Neuronal stem cell (in vitro differentiated cells): ENCODE measurements around the gene TEX19.
A peak's percentile ranks its signal among the peaks of the same experiment; 100 is the strongest.
"Not testable (repeated sequence)": the region's sequence is repeated elsewhere in the genome, so short reads cannot be mapped to it uniquely, and the experiment has no call there.

Source experiments
- DNase-seq: peaks from one replicate; pipeline ENCODE4 v3.0.0-alpha.2; 2013; ENCODE audit warnings: low spot score
- H2AFZ ChIP-seq: one replicate; pipeline ENCODE4 v1.6.1; 2013; ENCODE audit warnings: mild to moderate bottlenecking, low read length, inconsistent platforms
- H2AK5ac ChIP-seq: 2 replicates; pipeline ENCODE4 v1.6.1; 2013; ENCODE audit warnings: low read depth, mild to moderate bottlenecking, inconsistent platforms, low read length, moderate library complexity, mixed read lengths
- H2BK120ac ChIP-seq: 2 replicates; pipeline ENCODE4 v1.6.1; 2013; ENCODE audit warnings: low read depth, mild to moderate bottlenecking, inconsistent platforms, low read length, moderate library complexity, mixed read lengths
- H2BK12ac ChIP-seq: one replicate; pipeline ENCODE4 v1.6.1; 2013; ENCODE audit warnings: low read length, inconsistent platforms
- H2BK15ac ChIP-seq: 2 replicates; pipeline ENCODE4 v1.6.1; 2013; ENCODE audit warnings: mild to moderate bottlenecking, low read length, inconsistent platforms, mixed read lengths
- H2BK5ac ChIP-seq: one replicate; pipeline ENCODE4 v1.6.1; 2013; ENCODE audit warnings: inconsistent platforms, mild to moderate bottlenecking, low read length, moderate library complexity
- H3K14ac ChIP-seq: one replicate; pipeline ENCODE4 v1.6.1; 2013; ENCODE audit warnings: low read length, inconsistent platforms
- H3K18ac ChIP-seq: 2 replicates; pipeline ENCODE4 v1.6.1; 2013; ENCODE audit warnings: low read length, inconsistent platforms
- H3K23ac ChIP-seq: 2 replicates; pipeline ENCODE4 v1.6.1; 2013; ENCODE audit warnings: low read depth, mild to moderate bottlenecking, mixed read lengths, low read length, inconsistent platforms; ENCODE audit not compliant: poor library complexity
- H3K27ac ChIP-seq: replicated peaks from 3 replicates; pipeline ENCODE4 v1.5.1; 2013; ENCODE audit warnings: low read length, inconsistent platforms
- H3K27me3 ChIP-seq, 3 experiments: 2 replicates each; pipeline ENCODE4 v1.6.1; 2013; ENCODE audit warnings: low read length in 3 of 3, mild to moderate bottlenecking in 2 of 3, inconsistent platforms in 1 of 3, low read depth in 1 of 3, mixed read lengths in 1 of 3, moderate library complexity in 1 of 3; ENCODE audit not compliant: control insufficient read depth in 3 of 3, insufficient read depth in 3 of 3
- H3K36me3 ChIP-seq, 2 donors: replicated peaks in 1 of 2; 2 replicates each; pipeline ENCODE4 v1.6.1; 2013; ENCODE audit warnings: low read length in 2 of 2; ENCODE audit not compliant: control insufficient read depth in 2 of 2, insufficient read depth in 2 of 2
- H3K4ac ChIP-seq: 2 replicates; pipeline ENCODE4 v1.6.1; 2013; ENCODE audit warnings: inconsistent platforms, mild to moderate bottlenecking, low read length, moderate library complexity
- H3K4me1 ChIP-seq, 2 donors: 1 replicate in 1 of 2; 2 replicates in 1 of 2; pipeline ENCODE4 v1.6.1; 2013; ENCODE audit warnings: low read length in 2 of 2, low read depth in 1 of 2; ENCODE audit not compliant: control insufficient read depth in 2 of 2, insufficient read depth in 1 of 2
- H3K4me2 ChIP-seq: one replicate; pipeline ENCODE4 v1.6.1; 2013; ENCODE audit warnings: mild to moderate bottlenecking, low read length, inconsistent platforms; ENCODE audit not compliant: insufficient read depth, poor library complexity, severe bottlenecking
- H3K4me3 ChIP-seq, 2 donors: 2 replicates each; pipeline ENCODE4 v1.5.1; 2013; ENCODE audit warnings: low read length in 2 of 2, mild to moderate bottlenecking in 2 of 2, inconsistent platforms in 1 of 2, moderate library complexity in 1 of 2
- H3K79me1 ChIP-seq: one replicate; pipeline ENCODE4 v1.6.1; 2013; ENCODE audit warnings: low read depth, mild to moderate bottlenecking, inconsistent platforms, low read length, moderate library complexity
- H3K9ac ChIP-seq: one replicate; pipeline ENCODE4 v1.6.1; 2013; ENCODE audit warnings: mild to moderate bottlenecking, low read depth, low read length, inconsistent platforms; ENCODE audit not compliant: poor library complexity
- H3K9me3 ChIP-seq, 2 donors: replicated peaks in 1 of 2; 2 replicates each; pipeline versions ENCODE3 to v1.6.1; 2013; ENCODE audit warnings: low read length in 2 of 2, mild to moderate bottlenecking in 2 of 2, inconsistent platforms in 1 of 2, low read depth in 1 of 2, mixed read lengths in 1 of 2, moderate library complexity in 1 of 2; ENCODE audit not compliant: control insufficient read depth in 2 of 2, insufficient read depth in 1 of 2
- H4K8ac ChIP-seq: one replicate; pipeline ENCODE4 v1.6.1; 2013; ENCODE audit warnings: low read depth, mild to moderate bottlenecking, inconsistent platforms, low read length, moderate library complexity
- H4K91ac ChIP-seq: one replicate; pipeline ENCODE4 v1.6.1; 2013; ENCODE audit warnings: low read length, low read depth, mild to moderate bottlenecking, inconsistent platforms; ENCODE audit not compliant: poor library complexity
- WGBS, 2 donors: extraction: QIAGEN DNeasy Blood & Tissue Kit; methylation state at CpG; one replicate each; pipeline ENCODE4 v1.1.7; 2013; ENCODE audit warnings: missing lambda C conversion rate in 2 of 2, mixed read lengths in 1 of 2; ENCODE audit not compliant: insufficient read length in 2 of 2, insufficient replicate concordance in 1 of 2; ENCODE audit errors: extremely low coverage in 2 of 2; 5-methylcytosine and 5-hydroxymethylcytosine counted together

Gene TEX19

GRCh38 chr17:82371333-82372248, 12.5 kb downstream of the TEX19 start, which contains the start of gene UTS2R:
UTS2R (plus strand) TSS chr17:82371765; CDS start chr17:82374325, 2,560 bp downstream.
- H3K79me1 ChIP-seq: peaks cover 8% of the 10 kb centered on the region
- DNase-seq: no peak
- no peak within 1 kb of the TSS for H3K4ac ChIP-seq
- no peak within 1 kb of the TSS for H2BK120ac ChIP-seq
- H3K4me2 ChIP-seq: peak within 1 kb of the TSS; percentile 89
- peak within 1 kb of the TSS; percentile 22 for H2BK12ac ChIP-seq
- no peak within 1 kb of the TSS for H3K27ac ChIP-seq
- peak within 1 kb of the TSS; percentile 20 for H3K23ac ChIP-seq
- peak within 1 kb of the TSS; percentile 77 for H3K9ac ChIP-seq
- H4K8ac ChIP-seq: no peak within 1 kb of the TSS
- peak within 1 kb of the TSS; percentile 70 for H2AK5ac ChIP-seq
- peak within 1 kb of the TSS; percentile 13 to 62 for H3K4me3 ChIP-seq
- peak within 1 kb of the TSS; percentile 96 for H3K18ac ChIP-seq
- peak within 1 kb of the TSS; percentile 75 for H2BK5ac ChIP-seq
- no peak within 1 kb of the TSS for H4K91ac ChIP-seq
- peak within 1 kb of the TSS; percentile 75 for H2BK15ac ChIP-seq
- peaks cover 7 to 16% of the 10 kb centered on the region in 2 donors for H3K4me1 ChIP-seq
- no CpG with 5 or more reads among the region's 109 CpGs for WGBS, 2 donors
- H3K36me3 ChIP-seq: no peaks in the 10 kb centered on the region
- peak within 1 kb of the TSS; percentile 56 for H3K14ac ChIP-seq
- peaks cover 6 to 39% (median 37%) of the 10 kb centered on the region in 3 experiments for H3K27me3 ChIP-seq
- peak within 1 kb of the TSS; percentile 67 for H2AFZ ChIP-seq
- H3K9me3 ChIP-seq: peaks cover 3 to 5% of the 10 kb centered on the region in 2 donors

GRCh38 chr17:82372249-82373071, 13.4 kb downstream of the TEX19 start:
- peak overlapping the region; percentile 14 for H2BK12ac ChIP-seq
- H4K8ac ChIP-seq: no peak overlapping the region
- H2AFZ ChIP-seq: peak overlapping the region; percentile 67
- H3K79me1 ChIP-seq: peaks cover 8% of the 10 kb centered on the region
- no peak overlapping the region for H3K27ac ChIP-seq
- H3K14ac ChIP-seq: peak overlapping the region; percentile 56
- H3K23ac ChIP-seq: peak overlapping the region; percentile 20
- no peaks in the 10 kb centered on the region for H3K36me3 ChIP-seq
- no peak overlapping the region for H3K4ac ChIP-seq
- no peak overlapping the region for H3K9ac ChIP-seq
- peak overlapping the region; percentile 89 for H3K4me2 ChIP-seq
- WGBS, 2 donors: no CpG with 5 or more reads among the region's 41 CpGs
- peak overlapping the region; percentile 70 for H2AK5ac ChIP-seq
- DNase-seq: no peak
- peaks cover 6 to 39% (median 37%) of the 10 kb centered on the region in 3 experiments for H3K27me3 ChIP-seq
- no peak overlapping the region for H4K91ac ChIP-seq
- peak overlapping the region; percentile 75 for H2BK5ac ChIP-seq
- H2BK15ac ChIP-seq: peak overlapping the region; percentile 75
- peak overlapping the region; percentile 96 for H3K18ac ChIP-seq
- H3K4me1 ChIP-seq: peaks cover 7 to 16% of the 10 kb centered on the region in 2 donors
- H3K9me3 ChIP-seq: peaks cover 3 to 5% of the 10 kb centered on the region in 2 donors
- H2BK120ac ChIP-seq: no peak overlapping the region
- H3K4me3 ChIP-seq: no peak overlapping the region

- H2AK5ac ChIP-seq, H3K27ac ChIP-seq, H2AFZ ChIP-seq, H3K23ac ChIP-seq, H3K4ac ChIP-seq, H3K9me3 ChIP-seq, H2BK120ac ChIP-seq, H3K14ac ChIP-seq, H3K18ac ChIP-seq, H4K91ac ChIP-seq, H3K4me3 ChIP-seq, DNase-seq, H4K8ac ChIP-seq, H2BK12ac ChIP-seq, H3K79me1 ChIP-seq, H3K9ac ChIP-seq, H2BK15ac ChIP-seq, H3K36me3 ChIP-seq, H3K4me2 ChIP-seq: not testable (repeated sequence)
- WGBS, 2 donors: no CpG with 5 or more reads among the region's 10 CpGs
- Histone ChIP-seq H2BK5ac (peak overlapping the region; percentile 75), H3K27me3 (peaks cover 6 to 39% (median 37%) of the 10 kb centered on the region in 3 experiments), H3K4me1 (peaks cover 9 to 16% of the 10 kb centered on the region in 2 donors)
Observed at GRCh38 chr17:82373072-82373452, 14.0 kb downstream of the TEX19 start.
